HepG2 (cell line): ENCODE results near the gene DDX43. TPM values are rescaled to one million over a fixed set of nuclear protein-coding genes. Genes with fewer than 3 reads are reported as not detected.

Experiments used
- ATAC-seq: fragments of 200-7000 bp; cut with Tn5 transposase; 3 replicates; pipeline ENCODE4 v1.9.1; 2020; ENCODE audit warnings: mild to moderate bottlenecking, moderate library complexity
- BruUV-seq: library from RNA; stranded (reverse); fragments of 400-500 nt; replicated peaks from 2 replicates; lab custom pipeline; 2021; lab: Mats Ljungman, UMichigan
- CTCF ChIA-PET: fragments of 300-600 bp; formaldehyde crosslinking; extraction: SDS; loops from one replicate; lab custom pipeline; 2021; ENCODE audit warnings: low total read pairs, inconsistent platforms, low intra/inter-chr PET ratio; lab: Yijun Ruan, JAX
- POLR2A ChIA-PET: fragments of 350-600 bp; sonication (Branson Sonifier 250); formaldehyde crosslinking; loops from one replicate; lab custom pipeline; 2020; ENCODE audit warnings: antibody characterized with exemption, inconsistent platforms; lab: Yijun Ruan, JAX
- DNase-seq: peaks from one replicate; pipeline ENCODE4 v3.0.0-alpha.2; 2015; ENCODE audit warnings: low spot score
- FAIRE-seq: peaks from 3 replicates; lab custom pipeline; 2011; peaks lifted over from hg19 to GRCh38; lab: Jason Lieb, UNC
- H2AFZ ChIP-seq: one replicate; pipeline ENCODE4 v1.6.1; 2011; ENCODE audit warnings: low read length, inconsistent platforms
- H3K27ac ChIP-seq: fragments of 300-600 bp; 3 replicates; pipeline ENCODE4 v1.8.0; 2011; ENCODE audit warnings: mixed run types, mild to moderate bottlenecking, mixed read lengths, low read length, inconsistent platforms; ENCODE audit not compliant: insufficient read depth; ENCODE audit errors: extremely low read length
- H3K27me3 ChIP-seq, 2 experiments: fragments of 200-600 bp in 1 of 2; 2 replicates in 1 of 2; 3 replicates in 1 of 2; pipeline versions ENCODE4 v1.6.0 to v1.8.0; 2011; ENCODE audit warnings: low read length in 2 of 2, mild to moderate bottlenecking in 2 of 2, moderate library complexity in 2 of 2, inconsistent platforms in 1 of 2; ENCODE audit not compliant: insufficient read depth in 2 of 2, control insufficient read depth in 1 of 2
- H3K36me3 ChIP-seq, 2 experiments: fragments of 200-600 bp in 1 of 2; replicated peaks in 1 of 2; 2 replicates in 1 of 2; 3 replicates in 1 of 2; pipeline versions ENCODE4 v1.5.1 to v1.8.0; 2011; ENCODE audit warnings: low read length in 2 of 2, inconsistent platforms in 1 of 2; ENCODE audit not compliant: insufficient read depth in 2 of 2, control insufficient read depth in 1 of 2
- H3K4me1 ChIP-seq: 2 replicates; pipeline ENCODE4 v1.5.1; 2012; ENCODE audit warnings: low read length, inconsistent platforms; ENCODE audit not compliant: insufficient read depth
- H3K4me2 ChIP-seq: 2 replicates; pipeline ENCODE4 v1.6.0; 2011; ENCODE audit warnings: low read depth, low read length, inconsistent platforms
- H3K4me3 ChIP-seq, 3 experiments: fragments of 200-600 bp in 1 of 3; sonication (generic), shearing (Covaris generic) in 1 of 3; replicated peaks in 1 of 3; 2 replicates each; pipeline ENCODE4 v1.5.1; 2011 to 2016; ENCODE audit warnings: low read length in 3 of 3, inconsistent platforms in 2 of 3, low read depth in 2 of 3, mild to moderate bottlenecking in 2 of 3, control low read depth in 1 of 3, mixed read lengths in 1 of 3; ENCODE audit not compliant: insufficient read depth in 1 of 3
- H3K79me2 ChIP-seq: one replicate; pipeline ENCODE4 v1.6.1; 2011; ENCODE audit warnings: low read length, inconsistent platforms; ENCODE audit not compliant: insufficient read depth
- H3K9ac ChIP-seq: 2 replicates; pipeline ENCODE4 v1.6.0; 2011; ENCODE audit warnings: mild to moderate bottlenecking, low read depth, low read length, inconsistent platforms; ENCODE audit not compliant: insufficient read depth
- H3K9me3 ChIP-seq: 2 replicates; pipeline ENCODE4 v1.5.1; 2012; ENCODE audit warnings: mild to moderate bottlenecking, low read length
- H4K20me1 ChIP-seq: 2 replicates; pipeline ENCODE4 v1.6.0; 2011; ENCODE audit warnings: inconsistent platforms, mild to moderate bottlenecking, low read length, moderate library complexity; ENCODE audit not compliant: insufficient read depth
- ARHGAP35 ChIP-seq: sonication (generic); formaldehyde crosslinking; IDR thresholded peaks from 2 replicates; pipeline ENCODE4 v1.9.0; 2022; ENCODE audit warnings: mild to moderate bottlenecking, inconsistent platforms, moderate library complexity, missing genetic modification reagents, borderline replicate concordance
- ARNT2 ChIP-seq: sonication (generic); formaldehyde crosslinking; IDR thresholded peaks from 2 replicates; pipeline ENCODE4 v1.8.0; 2022; ENCODE audit warnings: mild to moderate bottlenecking, low read depth, missing genetic modification reagents, moderate library complexity
- CHD2 ChIP-seq: IDR thresholded peaks from 2 replicates; pipeline ENCODE4 v1.6.1; 2011; ENCODE audit warnings: low read depth, low read length, improper control_type of control experiment
- FOSL2 ChIP-seq: sonication (generic); formaldehyde crosslinking; IDR thresholded peaks from 2 replicates; pipeline ENCODE4 v1.4.0; 2020; ENCODE audit warnings: missing genetic modification reagents
- HMG20B ChIP-seq: conservative IDR thresholded peaks from 2 replicates; pipeline ENCODE4 v1.6.1; 2016; ENCODE audit warnings: missing genetic modification reagents, missing compliant biosample characterization
- MBNL3 ChIP-seq: fragments of 250-450 bp; sonication (Bioruptor Pico); conservative IDR thresholded peaks from 2 replicates; pipeline ENCODE4 v1.8.0; 2022; ENCODE audit warnings: mild to moderate bottlenecking, inconsistent platforms
- NFYB ChIP-seq: sonication (generic); formaldehyde crosslinking; IDR thresholded peaks from 2 replicates; pipeline ENCODE4 v1.4.0; 2020; ENCODE audit warnings: missing genetic modification reagents
- TMF1 ChIP-seq: sonication (generic); formaldehyde crosslinking; IDR thresholded peaks from 2 replicates; pipeline ENCODE4 v1.8.1; 2022; ENCODE audit warnings: low read depth, missing genetic modification reagents
- ZBTB20 ChIP-seq: sonication (generic); formaldehyde crosslinking; IDR thresholded peaks from 2 replicates; pipeline ENCODE4 v1.8.1; 2023; ENCODE audit warnings: missing genetic modification reagents, low read depth, mild to moderate bottlenecking, borderline replicate concordance
- ZIK1 ChIP-seq: sonication (generic); formaldehyde crosslinking; IDR thresholded peaks from 2 replicates; pipeline ENCODE4 v1.5.0; 2020; ENCODE audit warnings: mild to moderate bottlenecking, low read depth, missing genetic modification reagents, borderline replicate concordance
- WGBS: methylation state at CpG from one replicate; pipeline ENCODE4 v1.1.6; 2017; ENCODE audit warnings: low lambda C conversion rate; 5-methylcytosine and 5-hydroxymethylcytosine counted together
- in situ Hi-C: cut with HindIII; loops from 2 replicates; pipeline ENCODE4 v1.10.0; 2017; ENCODE audit warnings: low pct_unique_long_range_greater_than_20kb; ENCODE audit not compliant: extremely low pct_ligation_motif_present
- intact Hi-C: fragments of 100-400 bp; cut with micrococcal nuclease; formaldehyde crosslinking; loops from one replicate; pipeline ENCODE4 v1.10.0; 2022; ENCODE audit not compliant: unreplicated experiment
- polyA plus RNA-seq, 8 experiments: library from polyadenylated mRNA; depleted of rRNA in 3 of 8; stranded (reverse) in 7 of 8; unstranded in 1 of 8; fragments of >200 nt; fragmentation: Illumina TruSeq in 4 of 8; extraction: Trizol in 4 of 8; gene quantifications; 2 replicates each; pipeline versions ENCODE4 v1.2.1 to v1.2.3, GENCODE V29; 2011 to 2016; ENCODE audit warnings: low read depth in 4 of 8, missing spikeins in 1 of 8, mixed read lengths in 1 of 8; ENCODE audit not compliant: insufficient read depth in 1 of 8
- total RNA-seq, 5 experiments: library from RNA; depleted of rRNA; stranded (reverse); fragments of >200 nt; fragmentation: Illumina TruSeq; extraction: Trizol; gene quantifications; 2 replicates each; pipeline ENCODE4 v1.2.3, GENCODE V29; 2016; ENCODE audit warnings: low read depth in 1 of 5
- TF ChIP-seq, protein P1 (sequence below): sonication (generic); formaldehyde crosslinking; IDR thresholded peaks from 2 replicates; pipeline ENCODE4 v1.4.0; 2020; ENCODE audit warnings: missing genetic modification reagents
- TF ChIP-seq, protein P2 (sequence below): sonication (generic); formaldehyde crosslinking; IDR thresholded peaks from 2 replicates; pipeline ENCODE4 v1.5.0; 2020; ENCODE audit warnings: missing genetic modification reagents

The DDX43 gene
- total and polyA plus RNA-seq, 2 of the 13 experiments (the other 11 are each of a cell fraction or from before 2014, with no cell fraction given) = not detected

DNA sequence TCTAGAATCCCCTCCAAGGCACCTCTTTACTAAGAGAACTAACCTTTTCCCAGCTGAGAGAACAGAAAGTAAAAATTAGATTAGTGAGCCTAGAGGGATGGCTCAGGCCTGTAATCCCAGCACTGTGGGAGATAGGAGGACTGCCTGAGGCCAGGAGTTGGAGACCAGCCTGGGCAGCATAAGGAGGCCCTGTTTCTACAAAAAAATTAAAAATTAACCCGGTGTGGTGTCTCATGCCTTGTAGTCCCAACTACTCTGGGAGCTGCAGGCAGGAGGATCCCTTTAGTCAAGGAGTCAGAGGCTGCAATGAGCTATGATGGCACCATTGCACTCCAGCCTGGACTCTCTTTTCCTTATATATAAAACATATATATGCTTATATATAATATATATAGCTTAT, 19.4 kb upstream of the DDX43 start:
- Histone ChIP-seq H3K36me3 (no peaks in the 10 kb centered on the region), H3K27ac (no peak overlapping the region), H3K9ac (no peak overlapping the region), H4K20me1 (no peaks in the 10 kb centered on the region), H2AFZ (no peak overlapping the region), H3K4me3 (no peak overlapping the region), H3K9me3 (0 out of 2 replicates have a peak, but pooled peaks cover 8% of the 10 kb centered on the region), H3K4me2 (0 out of 2 replicates have a peak overlapping the region, but pooled peaks have one; percentile 23), H3K27me3 (no peaks in the 10 kb centered on the region), H3K4me1 (peaks cover 6% of the 10 kb centered on the region), H3K79me2 (no peaks in the 10 kb centered on the region)
- BruUV-seq = no TSS peak
- ChIA-PET CTCF (no interaction called here), POLR2A (no interaction called here)
- peak; percentile 94 for ATAC-seq
- no peak for TF ChIP-seq ZIK1 (CRISPR knock-in tag)
- in situ Hi-C loops = no loop called here
- intact Hi-C loops = no loop called here
- DNase-seq = peak; percentile 21
- no peak for FAIRE-seq
- WGBS = 0% methylated on average over 1 of the region's 1 CpG

DNA sequence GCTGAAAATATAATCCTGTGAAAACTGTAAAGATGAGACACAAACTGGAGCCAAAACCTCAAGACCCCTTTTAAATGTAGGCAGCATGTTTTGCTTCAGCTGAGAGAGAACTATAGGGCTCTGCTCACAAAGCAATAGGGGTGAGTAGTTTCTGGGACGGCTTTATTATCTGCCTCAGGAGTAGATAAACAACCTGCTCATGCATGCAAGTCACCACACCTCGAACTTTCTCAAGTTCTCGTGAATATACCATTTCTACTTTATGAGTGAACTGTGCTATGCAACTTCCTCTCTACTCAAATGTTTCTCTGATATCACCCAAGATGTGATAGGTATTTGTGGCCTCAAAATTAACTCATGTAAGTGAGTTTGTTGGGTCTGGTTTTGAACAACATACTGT, 17.4 kb upstream of the DDX43 start:
- Histone ChIP-seq H4K20me1 (no peaks in the 10 kb centered on the region), H3K36me3 (no peaks in the 10 kb centered on the region), H3K79me2 (no peaks in the 10 kb centered on the region), H3K27me3 (no peaks in the 10 kb centered on the region), H3K4me1 (peaks cover 6% of the 10 kb centered on the region), H3K27ac (no peak overlapping the region), H3K9ac (no peak overlapping the region), H2AFZ (no peak overlapping the region), H3K4me2 (no peak overlapping the region), H3K9me3 (0 out of 2 replicates have a peak, but pooled peaks cover 3% of the 10 kb centered on the region), H3K4me3 (no peak overlapping the region)
- in situ Hi-C loops (no loop called here), intact Hi-C loops (no loop called here)
- FAIRE-seq (no peak), ATAC-seq (no peak), DNase-seq (no peak)
- POLR2A ChIA-PET = no interaction called here
- CTCF ChIA-PET = no interaction called here
- TF ChIP-seq NFYB (no peak), MBNL3 (no peak), FOSL2 (CRISPR knock-in tag) (no peak), CHD2 (no peak), ARHGAP35 (no peak), ZBTB20 (CRISPR knock-in tag) (no peak), ARNT2 (CRISPR knock-in tag) (no peak), TMF1 (CRISPR knock-in tag) (no peak), HMG20B (CRISPR knock-in tag) (no peak)
- TF ChIP-seq, protein P1, sequence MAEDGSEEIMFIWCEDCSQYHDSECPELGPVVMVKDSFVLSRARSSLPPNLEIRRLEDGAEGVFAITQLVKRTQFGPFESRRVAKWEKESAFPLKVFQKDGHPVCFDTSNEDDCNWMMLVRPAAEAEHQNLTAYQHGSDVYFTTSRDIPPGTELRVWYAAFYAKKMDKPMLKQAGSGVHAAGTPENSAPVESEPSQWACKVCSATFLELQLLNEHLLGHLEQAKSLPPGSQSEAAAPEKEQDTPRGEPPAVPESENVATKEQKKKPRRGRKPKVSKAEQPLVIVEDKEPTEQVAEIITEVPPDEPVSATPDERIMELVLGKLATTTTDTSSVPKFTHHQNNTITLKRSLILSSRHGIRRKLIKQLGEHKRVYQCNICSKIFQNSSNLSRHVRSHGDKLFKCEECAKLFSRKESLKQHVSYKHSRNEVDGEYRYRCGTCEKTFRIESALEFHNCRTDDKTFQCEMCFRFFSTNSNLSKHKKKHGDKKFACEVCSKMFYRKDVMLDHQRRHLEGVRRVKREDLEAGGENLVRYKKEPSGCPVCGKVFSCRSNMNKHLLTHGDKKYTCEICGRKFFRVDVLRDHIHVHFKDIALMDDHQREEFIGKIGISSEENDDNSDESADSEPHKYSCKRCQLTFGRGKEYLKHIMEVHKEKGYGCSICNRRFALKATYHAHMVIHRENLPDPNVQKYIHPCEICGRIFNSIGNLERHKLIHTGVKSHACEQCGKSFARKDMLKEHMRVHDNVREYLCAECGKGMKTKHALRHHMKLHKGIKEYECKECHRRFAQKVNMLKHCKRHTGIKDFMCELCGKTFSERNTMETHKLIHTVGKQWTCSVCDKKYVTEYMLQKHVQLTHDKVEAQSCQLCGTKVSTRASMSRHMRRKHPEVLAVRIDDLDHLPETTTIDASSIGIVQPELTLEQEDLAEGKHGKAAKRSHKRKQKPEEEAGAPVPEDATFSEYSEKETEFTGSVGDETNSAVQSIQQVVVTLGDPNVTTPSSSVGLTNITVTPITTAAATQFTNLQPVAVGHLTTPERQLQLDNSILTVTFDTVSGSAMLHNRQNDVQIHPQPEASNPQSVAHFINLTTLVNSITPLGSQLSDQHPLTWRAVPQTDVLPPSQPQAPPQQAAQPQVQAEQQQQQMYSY (CRISPR knock-in tag) = no peak
- TF ChIP-seq, protein P2, sequence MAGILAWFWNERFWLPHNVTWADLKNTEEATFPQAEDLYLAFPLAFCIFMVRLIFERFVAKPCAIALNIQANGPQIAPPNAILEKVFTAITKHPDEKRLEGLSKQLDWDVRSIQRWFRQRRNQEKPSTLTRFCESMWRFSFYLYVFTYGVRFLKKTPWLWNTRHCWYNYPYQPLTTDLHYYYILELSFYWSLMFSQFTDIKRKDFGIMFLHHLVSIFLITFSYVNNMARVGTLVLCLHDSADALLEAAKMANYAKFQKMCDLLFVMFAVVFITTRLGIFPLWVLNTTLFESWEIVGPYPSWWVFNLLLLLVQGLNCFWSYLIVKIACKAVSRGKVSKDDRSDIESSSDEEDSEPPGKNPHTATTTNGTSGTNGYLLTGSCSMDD = no peak
- 19% methylated on average over 3 of the region's 3 CpGs for WGBS
- no TSS peak for BruUV-seq
